EH (cell line): ENCODE results near the gene GBP7.
A peak's percentile ranks its signal among the peaks of the same experiment; 100 is the strongest.

Source experiments
- DNase-seq: peaks from one replicate; pipeline ENCODE4 v3.0.0-alpha.2; 2015; ENCODE audit warnings: low read depth

GBP7 gene

GRCh38 chr1:89114662-89115061 lies 61.1 kb downstream of the GBP7 start:
- no peak for DNase-seq

GRCh38 chr1:89112871-89113613 lies 62.8 kb downstream of the GBP7 start:
- DNase-seq, result no peak

- DNase-seq, result no peak
Measured at GRCh38 chr1:89104687-89105086, 71.1 kb downstream of the GBP7 start.

GRCh38 chr1:89104147-89104546 lies 71.7 kb downstream of the GBP7 start:
- peak; percentile 52 for DNase-seq

- no peak for DNase-seq
Measured at GRCh38 chr1:89102021-89102420, 73.8 kb downstream of the GBP7 start.

- DNase-seq, result no peak
Measured at GRCh38 chr1:89100412-89100811, 75.4 kb downstream of the GBP7 start.

- no peak for DNase-seq
Measured at GRCh38 chr1:89098857-89099256, 76.9 kb downstream of the GBP7 start.

- no peak for DNase-seq
Measured at GRCh38 chr1:89095737-89096136, 80.1 kb downstream of the GBP7 start.

GRCh38 chr1:89089962-89090361 lies 85.8 kb downstream of the GBP7 start:
- DNase-seq, result peak; percentile 6

- no peak for DNase-seq
Measured at GRCh38 chr1:89088572-89088971, 87.2 kb downstream of the GBP7 start.

GRCh38 chr1:89087241-89087640 lies 88.6 kb downstream of the GBP7 start:
- peak; percentile 19 for DNase-seq

GRCh38 chr1:89085781-89086180 lies 90.0 kb downstream of the GBP7 start:
- peak; percentile 58 for DNase-seq
